GM19463 (cell line): ENCODE results near the gene VPS37D.
A peak's percentile ranks its signal among the peaks of the same experiment; 100 is the strongest.
"Not testable (repeated sequence)": the region's sequence is repeated elsewhere in the genome, so short reads cannot be mapped to it uniquely, and the experiment has no call there.

Experiments used
- ATAC-seq: cut with Tn5 transposase; IDR thresholded peaks from one replicate; pipeline ENCODE4 v1.9.1; 2021; ENCODE audit warnings: mild to moderate bottlenecking, moderate library complexity; ENCODE audit not compliant: unreplicated experiment

The VPS37D gene

DNA sequence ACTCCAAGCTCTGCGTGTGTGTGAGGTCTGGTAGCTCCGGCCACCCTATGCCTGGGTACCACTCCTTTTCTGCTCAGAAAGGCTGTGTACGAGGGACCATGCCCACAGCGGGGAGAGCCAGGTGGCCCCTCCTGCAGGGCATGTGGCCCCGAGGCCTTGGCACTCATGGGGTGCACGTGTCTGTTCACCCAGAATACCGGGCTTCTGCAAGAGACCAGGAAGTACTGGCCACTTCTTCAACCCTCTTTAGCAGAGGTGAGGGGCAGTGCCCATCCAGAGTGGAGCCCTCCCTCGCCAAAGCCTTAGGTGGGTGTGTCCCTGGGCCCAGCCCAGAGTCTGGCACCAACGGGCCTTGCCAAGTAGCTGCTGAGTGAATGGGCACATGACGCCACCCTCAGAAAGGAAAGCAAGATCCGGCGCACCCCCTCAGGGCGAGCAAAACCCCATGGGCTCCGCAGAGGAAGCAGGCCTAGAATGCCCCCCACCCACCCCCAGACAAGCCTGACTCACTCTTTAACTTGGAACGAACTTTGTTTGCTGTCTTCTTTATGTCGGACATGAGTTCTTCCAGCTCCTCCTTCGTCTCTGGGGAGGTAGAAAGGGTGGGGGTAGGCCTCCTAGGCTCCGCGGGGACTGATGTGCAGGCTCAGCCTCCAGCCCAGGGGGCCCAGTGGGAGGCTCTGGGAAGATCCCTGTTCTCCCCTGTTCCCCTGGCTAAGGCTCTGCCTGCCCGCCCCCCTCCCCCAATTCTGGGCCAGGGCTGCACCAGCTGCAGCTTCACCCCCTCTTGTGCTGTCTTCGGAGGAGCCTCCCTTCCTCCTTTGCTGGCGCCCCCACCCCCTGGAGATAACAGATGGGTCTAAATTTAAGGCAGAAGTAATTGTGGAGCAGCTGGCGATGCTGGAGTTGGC is 37.3 kb downstream of the VPS37D start:
- no peak for ATAC-seq

DNA sequence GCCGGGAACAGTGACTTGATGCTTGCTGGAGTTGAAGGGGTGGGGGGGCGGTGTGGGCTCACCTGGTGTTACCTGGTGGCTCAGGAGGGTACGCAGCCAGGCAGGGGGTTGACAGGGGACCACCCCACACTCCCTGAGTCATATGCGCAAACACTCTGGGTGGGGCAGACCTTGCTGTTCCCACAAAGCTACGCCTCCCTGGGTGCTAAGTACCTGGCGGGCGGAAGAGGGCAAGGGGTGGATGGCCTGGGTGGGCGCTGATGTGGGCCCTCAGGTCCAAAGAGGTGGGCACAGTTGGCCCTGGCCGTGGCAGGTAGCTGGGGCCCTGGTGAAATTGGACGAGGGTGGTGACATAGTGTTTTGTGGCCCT is 37.9 kb downstream of the VPS37D start:
- no peak for ATAC-seq

- ATAC-seq, result no peak
Measured at GRCh38 chr7:73706126-73707044, 38.8 kb downstream of the VPS37D start.

DNA sequence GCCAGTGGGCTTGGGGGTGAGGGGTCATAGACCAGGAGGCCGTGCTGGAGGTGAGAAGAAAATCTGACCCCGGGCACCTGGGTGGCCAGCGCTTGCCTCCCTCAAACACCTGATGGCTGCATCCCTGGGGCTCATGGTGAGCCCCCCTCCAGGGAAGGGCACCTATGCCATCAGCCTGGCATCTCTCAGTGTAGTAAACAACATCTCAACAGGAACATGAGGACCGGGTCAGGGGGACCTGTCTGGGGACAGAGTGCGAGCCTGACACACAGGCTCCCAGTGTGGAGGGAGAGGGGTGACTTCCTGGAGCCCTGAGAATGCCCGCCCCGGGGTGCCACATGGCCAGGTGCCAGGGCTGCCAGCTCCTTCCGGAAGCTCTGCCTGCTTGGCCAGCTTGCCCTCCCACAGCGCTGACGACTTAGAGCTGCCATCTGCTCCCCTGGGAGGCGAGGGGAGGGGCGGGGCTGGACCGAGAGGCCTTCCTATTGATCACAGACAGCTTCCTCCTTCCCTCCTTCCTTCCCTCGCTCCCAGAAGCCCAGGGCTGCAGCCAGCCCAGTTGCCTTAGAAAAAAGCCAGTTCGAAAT is 39.5 kb downstream of the VPS37D start:
- no peak for ATAC-seq

- ATAC-seq, result no peak
Measured at GRCh38 chr7:73708961-73709549, 41.4 kb downstream of the VPS37D start.

DNA sequence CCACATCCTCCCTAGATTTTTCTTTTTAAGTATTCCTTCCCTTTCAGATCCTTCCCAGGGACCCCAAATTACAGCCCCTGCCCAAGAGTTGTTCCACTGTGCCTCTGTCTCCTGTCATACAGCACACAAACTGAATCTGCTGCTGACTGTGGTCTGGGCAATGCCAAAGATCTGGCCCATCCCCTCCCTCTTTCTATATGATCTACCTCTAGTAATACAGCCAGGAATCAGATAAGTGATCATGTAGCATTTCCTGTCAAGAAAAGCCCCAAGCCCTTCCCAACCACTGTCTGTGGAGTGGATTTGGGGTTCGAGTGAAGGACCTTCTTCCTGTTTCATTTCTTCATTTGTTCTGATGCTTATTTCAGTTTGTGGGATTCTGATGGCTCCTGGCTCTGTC is 45.1 kb downstream of the VPS37D start:
- ATAC-seq, result no peak

DNA sequence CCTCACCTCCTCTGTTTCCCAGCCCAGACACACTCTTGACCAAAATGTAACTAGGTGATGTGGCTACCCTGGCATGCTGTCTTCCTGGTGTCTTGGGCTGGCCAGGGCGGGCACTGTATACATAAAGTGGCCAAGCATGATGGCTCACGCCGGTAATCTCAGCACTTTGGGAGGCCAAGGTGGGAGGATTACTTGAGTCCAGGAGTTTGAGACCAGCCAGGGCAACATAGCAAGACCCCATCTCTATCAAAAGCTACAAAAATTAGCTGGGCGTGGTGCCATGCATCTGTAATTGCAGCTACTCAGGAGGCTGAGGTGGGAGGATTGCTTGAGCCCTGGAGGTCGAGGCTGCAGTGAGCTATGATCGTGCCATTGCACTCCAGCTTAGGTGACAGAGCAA is 45.7 kb downstream of the VPS37D start:
- not testable (repeated sequence) for ATAC-seq

DNA sequence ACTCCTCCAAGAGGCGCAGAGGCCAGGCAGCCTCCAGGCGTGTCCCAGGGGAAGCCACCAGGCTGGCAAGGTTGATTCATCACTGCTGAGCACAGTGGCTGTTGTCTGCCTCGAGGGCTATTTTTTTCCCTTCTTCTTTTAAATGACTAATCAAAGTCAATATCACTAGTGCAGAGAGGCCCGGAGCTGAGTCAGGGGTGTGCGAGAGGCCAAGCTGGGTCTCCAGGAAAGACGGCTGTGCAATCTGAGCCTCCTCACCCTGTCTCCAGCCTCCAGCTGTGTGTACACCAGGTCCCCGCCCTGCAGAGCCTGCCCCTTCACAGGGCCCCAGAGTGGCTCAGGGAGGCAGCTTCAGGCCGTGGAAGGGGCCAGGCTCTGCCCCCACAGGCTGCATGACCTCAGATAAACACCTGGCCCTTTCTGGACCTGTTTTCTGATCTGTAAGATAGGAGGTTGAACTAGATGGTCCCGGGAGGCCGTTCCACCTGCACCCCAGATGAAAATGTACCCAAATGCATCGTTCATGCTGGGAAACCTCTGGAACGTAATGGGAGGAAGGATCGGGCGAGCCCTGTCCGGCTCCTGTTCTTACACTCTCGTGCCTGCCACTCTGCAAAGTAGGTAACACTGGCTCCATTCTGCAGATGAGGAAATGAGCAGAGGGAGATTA is 48.2 kb downstream of the VPS37D start:
- ATAC-seq, result peak; percentile 45

DNA sequence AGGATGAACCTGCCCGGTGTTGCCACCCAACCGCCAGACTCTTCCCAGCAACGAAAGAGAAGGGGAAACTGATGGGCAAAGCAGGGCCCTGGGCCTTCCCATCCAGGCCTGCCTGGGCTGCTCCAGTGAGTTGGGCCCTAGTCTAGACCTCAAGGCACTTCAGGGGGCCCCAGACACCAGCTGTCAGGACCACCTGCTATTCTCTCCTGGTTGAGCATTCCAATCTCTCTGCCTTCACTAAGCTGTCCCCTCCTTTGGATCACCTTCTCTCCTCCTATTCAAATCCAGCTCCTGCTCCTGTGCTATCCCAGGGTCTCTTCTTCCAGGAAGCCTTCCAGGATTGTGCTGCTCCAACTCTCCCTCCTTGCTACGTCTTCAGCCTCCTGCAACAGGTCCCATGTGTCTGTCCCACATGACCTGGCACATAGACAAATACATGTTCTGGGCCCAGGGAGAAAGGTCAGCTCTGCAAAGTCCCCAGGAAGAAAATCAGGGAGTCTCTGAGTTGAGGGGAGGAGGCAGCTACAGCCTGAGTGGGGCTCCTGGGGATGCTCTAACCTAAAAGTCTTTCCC is 48.8 kb downstream of the VPS37D start:
- no peak for ATAC-seq

DNA sequence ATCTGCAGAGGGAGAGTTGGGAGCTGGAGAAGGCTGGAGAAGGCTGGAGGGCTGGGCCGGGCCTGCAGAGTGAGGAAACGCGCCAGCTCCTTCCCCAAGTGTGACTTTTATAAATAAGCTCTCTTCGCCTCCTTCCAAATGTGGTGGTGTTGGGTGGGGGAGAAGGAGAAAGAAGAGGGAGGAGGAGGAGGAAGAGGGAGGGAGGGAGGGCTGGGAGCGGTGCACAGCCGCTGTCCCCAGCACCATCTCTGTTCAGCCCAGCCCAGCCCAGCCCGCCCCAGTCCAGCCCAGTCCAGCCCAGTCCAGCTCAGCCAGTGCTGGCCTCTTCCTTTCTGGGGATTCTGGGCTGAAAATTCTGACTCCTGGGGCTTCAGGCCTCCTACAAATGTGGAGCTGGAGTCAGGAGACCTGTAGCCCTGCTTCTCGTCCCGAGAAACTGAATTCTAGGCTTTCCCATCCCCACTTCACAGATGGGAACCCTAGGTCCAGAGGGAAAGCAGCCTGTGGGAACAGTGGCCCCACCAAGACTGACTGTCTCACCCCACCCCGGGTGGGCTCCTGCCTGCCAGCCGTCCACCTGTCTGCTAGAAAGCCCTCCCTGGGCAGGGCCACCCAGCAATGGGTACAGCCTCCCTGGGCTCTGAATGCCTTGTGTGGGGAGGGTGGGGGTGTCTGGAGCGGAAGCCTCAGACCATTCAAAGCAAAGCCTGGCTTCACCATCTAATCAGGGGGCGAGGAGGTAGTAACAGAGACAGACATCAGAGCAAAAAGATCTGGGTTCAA is 49.6 kb downstream of the VPS37D start:
- no peak for ATAC-seq

DNA sequence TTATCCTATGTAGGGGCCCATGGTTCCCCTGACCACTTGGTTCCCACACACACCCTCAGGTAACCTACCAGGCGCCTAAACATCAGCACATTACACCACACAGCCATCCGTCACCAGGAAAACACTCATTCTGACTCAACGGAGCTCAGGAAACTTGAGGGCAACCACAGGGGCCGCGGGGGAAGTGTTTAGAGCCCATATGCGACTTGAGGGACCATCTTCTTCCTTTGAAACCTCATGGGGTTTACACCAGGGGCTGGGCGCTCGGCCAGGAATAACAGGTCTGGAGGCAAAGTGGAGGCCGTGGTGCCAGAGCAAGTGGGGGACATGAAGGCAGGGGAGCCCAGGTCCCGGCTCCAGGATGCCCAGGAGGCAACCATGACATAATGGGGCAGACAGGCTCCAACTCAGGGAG is 50.4 kb downstream of the VPS37D start:
- no peak for ATAC-seq

DNA sequence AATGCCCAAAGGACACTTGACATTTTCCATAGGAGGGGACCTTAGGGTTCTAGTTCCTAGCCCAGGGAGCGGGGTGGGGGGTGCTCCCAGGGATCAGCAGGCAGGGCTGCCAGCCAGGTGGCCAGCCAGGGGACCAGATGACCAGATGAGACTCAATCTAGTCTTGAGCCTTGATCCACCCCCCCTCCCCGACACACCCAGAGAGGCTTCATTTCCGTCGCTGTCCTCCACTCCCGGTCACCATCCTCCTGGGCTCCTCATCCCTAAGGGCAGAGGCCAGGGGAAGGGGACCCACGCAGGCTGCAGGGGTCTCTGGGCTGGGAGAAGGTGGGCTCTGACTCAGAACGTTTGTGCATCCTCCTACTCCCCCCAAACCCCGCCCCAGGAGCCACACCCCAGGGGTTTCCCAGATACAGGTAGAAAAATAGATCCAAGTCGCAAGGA is 50.8 kb downstream of the VPS37D start:
- no peak for ATAC-seq

DNA sequence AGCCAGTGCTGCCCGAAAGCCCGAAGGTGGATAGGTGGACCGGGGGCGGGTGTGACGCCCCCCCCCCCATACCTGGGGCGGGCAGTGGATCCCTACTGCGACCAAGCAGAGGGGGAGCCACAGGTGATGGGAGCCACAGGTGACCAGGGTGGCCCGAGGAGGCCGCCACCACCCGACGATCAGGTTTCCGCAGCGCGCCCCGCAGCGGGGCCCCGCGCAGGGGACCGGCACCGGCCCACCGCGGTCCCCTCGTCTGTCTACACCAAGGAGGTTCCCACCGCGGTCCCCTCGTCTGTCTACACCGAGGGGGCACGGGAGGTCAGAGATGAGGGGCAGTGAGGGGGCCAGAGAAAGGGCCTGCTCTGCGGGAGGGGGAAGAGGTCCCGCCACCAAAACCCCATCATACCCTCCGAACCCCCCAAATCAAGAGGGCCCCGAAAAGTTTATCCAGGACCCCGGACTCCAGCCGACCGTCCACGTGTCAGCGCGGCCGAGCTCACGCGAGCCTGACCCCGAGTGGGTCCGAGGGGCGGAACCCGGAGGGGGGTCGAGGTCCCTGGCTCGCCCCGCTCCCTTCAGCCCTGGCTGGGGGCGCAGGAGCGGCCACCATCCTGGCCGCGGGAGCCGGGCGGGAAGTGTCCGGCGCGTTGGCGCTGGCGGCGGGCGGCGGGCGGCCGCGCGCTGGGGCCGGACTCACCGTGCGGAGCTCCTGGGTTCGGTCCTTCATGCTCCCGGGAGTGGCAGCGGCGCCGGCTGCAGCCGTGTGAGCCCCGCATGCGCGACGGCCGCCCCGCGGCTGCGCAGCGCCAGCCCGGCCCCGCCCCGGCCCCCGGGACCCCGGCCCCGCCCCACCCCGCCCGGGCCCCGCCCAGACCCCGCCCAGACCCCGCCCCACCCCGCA is 51.5 kb downstream of the VPS37D start, which contains the start of gene STX1A:
Gene STX1A, minus strand, starts transcription at position 765 of the 901 bp plus-strand sequence. Its CDS starts 38 bp downstream, at position 727.
- peak; percentile 67 for ATAC-seq

- no peak for ATAC-seq
Measured at GRCh38 chr7:73719806-73720169, 52.2 kb downstream of the VPS37D start.

GRCh38 chr7:73720443-73720842 is 52.8 kb downstream of the VPS37D start:
- not testable (repeated sequence) for ATAC-seq

GRCh38 chr7:73721377-73721817 is 53.8 kb downstream of the VPS37D start:
- no peak for ATAC-seq
